Natural killer cell (primary cell): ENCODE results near the gene RASSF4. TPM values are rescaled to one million over a fixed set of nuclear protein-coding genes. Genes with fewer than 3 reads are reported as not detected.

ENCODE experiments used
- ATAC-seq, 3 donors: fragments of 150-1000 bp in 2 of 3; fragments of 200-7000 bp in 1 of 3; cut with Tn5 transposase; 1 replicate in 1 of 3; 2 replicates in 2 of 3; pipeline ENCODE4 v1.10.0; 2021; ENCODE audit warnings: mild to moderate bottlenecking in 2 of 3, moderate library complexity in 2 of 3
- DNase-seq, 2 donors: peaks; one replicate each; pipeline versions ENCODE4 v3.0.0 to v3.0.0-alpha.2; 2013 to 2021; ENCODE audit warnings: mixed read lengths in 1 of 2
- H3K27ac ChIP-seq: one replicate; pipeline ENCODE4 v1.5.1; 2013; ENCODE audit warnings: mild to moderate bottlenecking, low read length
- H3K27me3 ChIP-seq: one replicate; pipeline ENCODE4 v1.6.1; 2013; ENCODE audit warnings: low read length; ENCODE audit not compliant: control insufficient read depth, insufficient read depth
- H3K36me3 ChIP-seq: one replicate; pipeline ENCODE4 v1.6.1; 2013; ENCODE audit warnings: low read length; ENCODE audit not compliant: control insufficient read depth, insufficient read depth
- H3K4me1 ChIP-seq: one replicate; pipeline ENCODE4 v1.6.1; 2013; ENCODE audit warnings: low read length; ENCODE audit not compliant: control insufficient read depth, insufficient read depth
- H3K4me3 ChIP-seq: one replicate; pipeline ENCODE4 v1.5.1; 2013; ENCODE audit warnings: low read length
- H3K9me3 ChIP-seq: one replicate; pipeline ENCODE4 v1.6.1; 2013; ENCODE audit warnings: low read length; ENCODE audit not compliant: control insufficient read depth, insufficient read depth
- H3K27ac Mint-ChIP-seq, 2 donors: one replicate each; pipeline ENCODE4 v1.8.0; 2022; ENCODE audit warnings: mild to moderate bottlenecking in 2 of 2, mixed read lengths in 2 of 2, moderate library complexity in 1 of 2
- H3K27me3 Mint-ChIP-seq, 2 donors: one replicate each; pipeline ENCODE4 v1.8.0; 2022; ENCODE audit warnings: low read depth in 2 of 2, mixed read lengths in 2 of 2
- H3K36me3 Mint-ChIP-seq: one replicate; pipeline ENCODE4 v1.8.0; 2022; ENCODE audit warnings: mixed read lengths
- H3K4me1 Mint-ChIP-seq, 2 donors: one replicate each; pipeline ENCODE4 v1.8.0; 2022; ENCODE audit warnings: mixed read lengths in 2 of 2
- H3K4me3 Mint-ChIP-seq: one replicate; pipeline ENCODE4 v1.8.0; 2022; ENCODE audit warnings: mild to moderate bottlenecking, moderate library complexity, mixed read lengths
- H3K9me3 Mint-ChIP-seq, 2 donors: one replicate each; pipeline ENCODE4 v1.8.0; 2022; ENCODE audit warnings: mixed read lengths in 2 of 2
- CTCF ChIP-seq: fragments of 200-600 bp; IDR thresholded peaks from one replicate; pipeline ENCODE4 v1.8.0; 2022; ENCODE audit warnings: antibody characterized with exemption
- WGBS: methylation state at CpG from one replicate; pipeline ENCODE4 v1.1.7; 2013; ENCODE audit warnings: missing lambda C conversion rate; ENCODE audit not compliant: insufficient coverage; 5-methylcytosine and 5-hydroxymethylcytosine counted together
- intact Hi-C: fragments of 100-400 bp; cut with micrococcal nuclease; formaldehyde crosslinking; loops from one replicate; pipeline ENCODE4 v1.14.2; 2022
- total RNA-seq, 4 donors: library from RNA; stranded (reverse); fragments of 120-200 nt in 1 of 4; gene quantifications; one replicate each; pipeline versions ENCODE4 v1.2.3 to v1.2.4, GENCODE V29; 2013 to 2022

RASSF4 gene
- total RNA-seq, 3 donors from 2014 or later (not counting 1 experiment from before 2014, with no cell fraction given): 99.8 to 116 (median 104) TPM

GRCh38 chr10:44936314-44936975 lies 23.2 kb upstream of the RASSF4 start:
- peaks cover 30% of the 10 kb centered on the region for H3K4me1 ChIP-seq
- H3K27ac Mint-ChIP-seq: peak overlapping the region in 1 of 2 donors; percentile 57
- DNase-seq: no peak
- peaks cover 23 to 37% of the 10 kb centered on the region in 2 donors for H3K4me1 Mint-ChIP-seq
- H3K36me3 Mint-ChIP-seq: no peaks in the 10 kb centered on the region
- H3K4me3 Mint-ChIP-seq: no peak overlapping the region
- 69% methylated on average over 7 of the region's 7 CpGs for WGBS
- no peak for TF ChIP-seq CTCF
- no peaks in the 10 kb centered on the region for H3K36me3 ChIP-seq
- intact Hi-C loops: no loop called here
- H3K27me3 ChIP-seq: no peaks in the 10 kb centered on the region
- H3K9me3 ChIP-seq: no peaks in the 10 kb centered on the region
- no peak overlapping the region for H3K27ac ChIP-seq
- H3K4me3 ChIP-seq: no peak overlapping the region
- H3K27me3 Mint-ChIP-seq: peaks cover 0 to 7% of the 10 kb centered on the region in 2 donors
- no peak for ATAC-seq
- H3K9me3 Mint-ChIP-seq: no peaks in the 10 kb centered on the region

DNA sequence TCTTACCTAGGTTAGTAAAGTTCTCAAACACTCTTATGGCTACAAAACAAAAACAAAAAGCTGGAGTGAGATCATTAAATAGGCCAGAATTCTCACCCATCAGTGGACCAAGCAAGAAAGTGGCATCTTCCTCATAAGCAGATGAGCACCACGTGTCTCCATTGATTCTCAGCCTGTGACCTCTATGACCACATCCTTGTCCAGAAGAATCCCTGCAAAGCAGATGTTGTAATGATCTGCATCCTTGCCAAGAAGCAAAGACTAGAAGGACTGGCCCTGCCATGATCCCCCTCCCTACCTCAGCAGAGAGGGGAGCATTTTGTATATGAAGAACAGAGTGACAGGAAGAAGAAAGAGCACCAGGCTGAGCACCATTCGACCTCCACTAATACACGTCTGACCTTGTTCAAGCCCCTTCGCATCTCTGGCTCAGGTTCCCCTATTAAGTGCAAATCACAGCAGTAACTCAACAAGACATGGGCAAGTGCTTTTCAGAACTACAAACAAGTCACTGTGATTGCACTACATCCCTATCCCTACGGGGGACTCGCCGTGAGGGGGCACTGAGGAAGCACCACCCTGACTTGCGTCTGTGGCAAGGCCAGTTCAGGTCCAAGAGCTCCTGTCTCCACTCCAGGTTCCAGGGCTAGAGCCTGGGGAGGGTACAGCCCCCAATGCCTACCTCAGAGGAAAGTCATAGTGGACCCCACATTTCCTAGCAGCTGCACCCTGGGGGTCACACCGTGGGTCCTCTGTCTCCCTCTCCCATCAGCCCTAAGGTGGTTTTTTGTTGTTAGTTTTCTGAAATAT lies 22.2 kb upstream of the RASSF4 start:
- intact Hi-C loops: no loop called here
- 87% methylated on average over 8 of the region's 9 CpGs for WGBS
- DNase-seq (no peak), ATAC-seq (no peak)
- H3K4me1 ChIP-seq: peaks cover 29% of the 10 kb centered on the region
- Mint-ChIP-seq H3K27ac (no peak overlapping the region), H3K9me3 (no peaks in the 10 kb centered on the region), H3K27me3 (peaks cover 0 to 7% of the 10 kb centered on the region in 2 donors), H3K36me3 (no peaks in the 10 kb centered on the region), H3K4me1 (peaks cover 23 to 37% of the 10 kb centered on the region in 2 donors), H3K4me3 (no peak overlapping the region)
- TF ChIP-seq CTCF: no peak
- no peaks in the 10 kb centered on the region for H3K27me3 ChIP-seq
- H3K36me3 ChIP-seq: no peaks in the 10 kb centered on the region
- no peaks in the 10 kb centered on the region for H3K9me3 ChIP-seq
- no peak overlapping the region for H3K27ac ChIP-seq
- H3K4me3 ChIP-seq: no peak overlapping the region

GRCh38 chr10:44938956-44939355 lies 20.6 kb upstream of the RASSF4 start:
- no peak for TF ChIP-seq CTCF
- H3K27me3 Mint-ChIP-seq: peaks cover 0 to 7% of the 10 kb centered on the region in 2 donors
- 91% methylated on average over 6 of the region's 7 CpGs for WGBS
- Histone ChIP-seq H3K4me3 (no peak overlapping the region), H3K27me3 (no peaks in the 10 kb centered on the region), H3K36me3 (no peaks in the 10 kb centered on the region), H3K9me3 (no peaks in the 10 kb centered on the region), H3K4me1 (peaks cover 14% of the 10 kb centered on the region), H3K27ac (no peak overlapping the region)
- H3K9me3 Mint-ChIP-seq: peaks cover 0 to under 1% of the 10 kb centered on the region in 2 donors
- no peak overlapping the region for H3K4me3 Mint-ChIP-seq
- peaks cover 23 to 30% of the 10 kb centered on the region in 2 donors for H3K4me1 Mint-ChIP-seq
- H3K36me3 Mint-ChIP-seq: no peaks in the 10 kb centered on the region
- ATAC-seq (no peak), DNase-seq (no peak)
- intact Hi-C loops: no loop called here
- no peak overlapping the region for H3K27ac Mint-ChIP-seq
